Measurements from ENCODE around the gene HAPLN1. TPM values are rescaled to one million over a fixed set of nuclear protein-coding genes. Genes with fewer than 3 reads are reported as not detected.
A peak's percentile ranks its signal among the peaks of the same experiment; 100 is the strongest.

The HAPLN1 gene
- total RNA-seq, 2 donors from 2014 or later, result 0.12 to 0.19 TPM

- Histone ChIP-seq H3K36me3 (no peaks in the 10 kb centered on the region), H3K27me3 (peaks cover 0 to 6% of the 10 kb centered on the region in 2 donors), H3K27ac (no peak overlapping the region), H3K9me3 (no peaks in the 10 kb centered on the region), H3K4me3 (no peak overlapping the region), H3K4me1 (peaks cover 0 to 19% of the 10 kb centered on the region in 2 donors)
- no peak for DNase-seq (ENCODE audit: low spot score)
- peak; percentile 52 to 88 for TF ChIP-seq CTCF (IDR thresholded peaks at IDR 0.05)
Measured at GRCh38 chr5:83718195-83718825, 2.3 kb downstream of the HAPLN1 start.

GRCh38 chr5:83715236-83716065, 5.2 kb downstream of the HAPLN1 start:
- no peak for TF ChIP-seq CTCF (IDR thresholded peaks at IDR 0.05)
- no peaks in the 10 kb centered on the region for H3K27me3 ChIP-seq
- no peaks in the 10 kb centered on the region for H3K9me3 ChIP-seq
- no peak for DNase-seq (ENCODE audit: low spot score)
- H3K4me1 ChIP-seq, result no peaks in the 10 kb centered on the region
- H3K27ac ChIP-seq, result no peak overlapping the region
- no peaks in the 10 kb centered on the region for H3K36me3 ChIP-seq
- no peak overlapping the region for H3K4me3 ChIP-seq

GRCh38 chr5:83714810-83715209, 5.8 kb downstream of the HAPLN1 start:
- no peaks in the 10 kb centered on the region for H3K9me3 ChIP-seq
- H3K27me3 ChIP-seq, result no peaks in the 10 kb centered on the region
- TF ChIP-seq CTCF (IDR thresholded peaks at IDR 0.05), result no peak
- no peak overlapping the region for H3K4me3 ChIP-seq
- no peaks in the 10 kb centered on the region for H3K4me1 ChIP-seq
- H3K36me3 ChIP-seq, result no peaks in the 10 kb centered on the region
- H3K27ac ChIP-seq, result no peak overlapping the region
- DNase-seq (ENCODE audit: low spot score), result no peak

GRCh38 chr5:83711982-83712601, 8.6 kb downstream of the HAPLN1 start:
- peak; percentile 66 to 78 for TF ChIP-seq CTCF (IDR thresholded peaks at IDR 0.05)
- Histone ChIP-seq H3K9me3 (peaks cover 0 to 4% of the 10 kb centered on the region in 2 donors), H3K27ac (no peak overlapping the region), H3K27me3 (no peaks in the 10 kb centered on the region), H3K4me1 (no peaks in the 10 kb centered on the region), H3K4me3 (no peak overlapping the region), H3K36me3 (no peaks in the 10 kb centered on the region)
- DNase-seq (ENCODE audit: low spot score), result no peak

GRCh38 chr5:83709973-83710372, 10.7 kb downstream of the HAPLN1 start:
- H3K27me3 ChIP-seq, result no peaks in the 10 kb centered on the region
- no peak for DNase-seq (ENCODE audit: low spot score)

More at GRCh38 chr5:83709973-83710372, 10.7 kb downstream of the HAPLN1 start:
- Histone ChIP-seq H3K27ac (no peak overlapping the region), H3K9me3 (peaks cover 0 to 13% of the 10 kb centered on the region in 2 donors), H3K4me1 (no peaks in the 10 kb centered on the region), H3K4me3 (no peak overlapping the region), H3K36me3 (no peaks in the 10 kb centered on the region)
- TF ChIP-seq CTCF (IDR thresholded peaks at IDR 0.05), result no peak
